OCI-LY1 (cell line): ENCODE data around the gene AMDHD2.
"Not testable (repeated sequence)": the region's sequence is repeated elsewhere in the genome, so short reads cannot be mapped to it uniquely, and the experiment has no call there.

ENCODE experiments used
- EZH2 ChIP-seq: fragments of 200-600 bp; sonication (generic), shearing (Covaris generic); IDR thresholded peaks from 2 replicates; pipeline ENCODE4 v1.8.0; 2017; ENCODE audit warnings: borderline replicate concordance, mixed run types, mild to moderate bottlenecking, antibody characterized with exemption, low read length, moderate library complexity, mixed read lengths
- TF ChIP-seq, protein P1 (sequence below): fragments of 200-600 bp; sonication (generic), shearing (Covaris generic); IDR thresholded peaks from 2 replicates; pipeline ENCODE4 v1.5.1; 2017; ENCODE audit warnings: mild to moderate bottlenecking, antibody characterized with exemption, low read length, moderate library complexity, mixed read lengths

DNA sequence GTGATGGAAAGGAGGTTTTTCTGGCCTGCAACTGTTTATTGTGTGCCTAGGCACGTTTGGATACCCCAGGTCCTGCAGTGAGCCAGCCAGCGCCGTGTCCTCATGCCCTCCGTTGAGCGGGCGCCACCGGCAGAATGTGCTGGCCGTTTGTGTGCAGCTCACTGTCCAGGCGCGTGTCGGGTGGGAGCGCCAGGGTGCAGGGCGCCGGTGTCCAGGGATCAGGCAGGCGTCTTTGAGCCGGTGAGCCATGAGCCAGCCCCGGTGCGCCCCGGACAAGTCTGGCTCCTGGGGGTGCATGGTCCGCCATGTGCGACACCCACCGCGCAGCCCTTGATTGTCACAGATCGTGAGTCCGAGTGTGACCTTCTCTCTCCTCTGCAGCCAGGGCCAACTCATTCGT lies 56.9 kb downstream of the AMDHD2 start:
- TF ChIP-seq, protein P1, sequence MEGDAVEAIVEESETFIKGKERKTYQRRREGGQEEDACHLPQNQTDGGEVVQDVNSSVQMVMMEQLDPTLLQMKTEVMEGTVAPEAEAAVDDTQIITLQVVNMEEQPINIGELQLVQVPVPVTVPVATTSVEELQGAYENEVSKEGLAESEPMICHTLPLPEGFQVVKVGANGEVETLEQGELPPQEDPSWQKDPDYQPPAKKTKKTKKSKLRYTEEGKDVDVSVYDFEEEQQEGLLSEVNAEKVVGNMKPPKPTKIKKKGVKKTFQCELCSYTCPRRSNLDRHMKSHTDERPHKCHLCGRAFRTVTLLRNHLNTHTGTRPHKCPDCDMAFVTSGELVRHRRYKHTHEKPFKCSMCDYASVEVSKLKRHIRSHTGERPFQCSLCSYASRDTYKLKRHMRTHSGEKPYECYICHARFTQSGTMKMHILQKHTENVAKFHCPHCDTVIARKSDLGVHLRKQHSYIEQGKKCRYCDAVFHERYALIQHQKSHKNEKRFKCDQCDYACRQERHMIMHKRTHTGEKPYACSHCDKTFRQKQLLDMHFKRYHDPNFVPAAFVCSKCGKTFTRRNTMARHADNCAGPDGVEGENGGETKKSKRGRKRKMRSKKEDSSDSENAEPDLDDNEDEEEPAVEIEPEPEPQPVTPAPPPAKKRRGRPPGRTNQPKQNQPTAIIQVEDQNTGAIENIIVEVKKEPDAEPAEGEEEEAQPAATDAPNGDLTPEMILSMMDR: not testable (repeated sequence)
- not testable (repeated sequence) for TF ChIP-seq EZH2
